GM12873 (cell line): ENCODE measurements around the gene MPZL3.

Experiments
- CTCF ChIP-seq: IDR thresholded peaks from 2 replicates; pipeline ENCODE4 v1.5.1; 2012; ENCODE audit warnings: low read depth, mild to moderate bottlenecking, moderate library complexity, low read length, control low read depth; ENCODE audit not compliant: insufficient read depth; ENCODE audit errors: missing control alignments

Gene MPZL3

GRCh38 chr11:118277312-118277711, 25.1 kb upstream of the MPZL3 start:
- TF ChIP-seq CTCF: no peak

GRCh38 chr11:118276422-118276821, 24.3 kb upstream of the MPZL3 start:
- no peak for TF ChIP-seq CTCF

- TF ChIP-seq CTCF: no peak
Observed at GRCh38 chr11:118275176-118275575, 23.0 kb upstream of the MPZL3 start.

GRCh38 chr11:118274186-118274585, 22.0 kb upstream of the MPZL3 start:
- TF ChIP-seq CTCF: no peak

GRCh38 chr11:118272001-118272400, 19.8 kb upstream of the MPZL3 start:
- no peak for TF ChIP-seq CTCF

GRCh38 chr11:118267486-118267885, 15.3 kb upstream of the MPZL3 start:
- TF ChIP-seq CTCF: no peak

GRCh38 chr11:118265954-118266353, 13.8 kb upstream of the MPZL3 start:
- TF ChIP-seq CTCF: no peak
